ENCODE measurements around the gene RNPS1.

GRCh38 chr16:2289282-2289681, 21.4 kb upstream of the RNPS1 start:
- TF ChIP-seq CTCF (IDR thresholded peaks at IDR 0.05; ENCODE audit: low read depth, low read length) (no peak), POLR2A (IDR thresholded peaks at IDR 0.05; ENCODE audit: extremely low read depth, insufficient read length) (no peak), MYC (IDR thresholded peaks at IDR 0.05; ENCODE audit: low read depth, low read length) (no peak), MAX (IDR thresholded peaks at IDR 0.05; ENCODE audit: low read depth, low read length) (no peak)

Data from NB4 (cell line).